ENCODE measurements around the gene COIL. TPM values are rescaled to one million over a fixed set of nuclear protein-coding genes. Genes with fewer than 3 reads are reported as not detected.

The COIL gene
- total and polyA plus RNA-seq, 2 donors (not counting 3 experiments of a cell fraction or from before 2014, with no cell fraction given): 4.2 to 20.6 TPM

- FAIRE-seq: no peak
These were observed 67.3 kb downstream of the COIL start for GRCh38 chr17:56893503-56893902.

GRCh38 chr17:56892333-56892732 lies 68.5 kb downstream of the COIL start:
- Histone ChIP-seq H3K79me2 (ENCODE audit: control insufficient read depth, insufficient read depth, low read length) (no peaks in the 10 kb centered on the region), H3K9me1 (replicated peaks; ENCODE audit: control insufficient read depth, extremely low read depth, insufficient read depth, low read length) (no peaks in the 10 kb centered on the region), H3K36me3 (ENCODE audit: control insufficient read depth in 2 of 2, extremely low read depth in 1 of 2, insufficient read depth in 2 of 2, low read length in 2 of 2) (peaks cover 4 to 53% of the 10 kb centered on the region in 2 experiments), H3K27me3 (ENCODE audit: control insufficient read depth in 2 of 2, insufficient read depth in 2 of 2, low read length in 2 of 2) (no peaks in the 10 kb centered on the region), H3K4me1 (ENCODE audit: control insufficient read depth, extremely low read depth, insufficient read depth, low read length) (no peaks in the 10 kb centered on the region), H2AFZ (ENCODE audit: low read depth, low read length) (no peak overlapping the region), H3K4me3 (replicated peaks in 1 of 3; ENCODE audit: insufficient read depth in 1 of 3, low read depth in 1 of 3, low read length in 3 of 3) (no peak overlapping the region), H3K4me2 (ENCODE audit: insufficient read depth, low read length) (no peak overlapping the region), H3K9ac (replicated peaks; ENCODE audit: extremely low read depth, insufficient read depth, low read length) (no peak overlapping the region), H3K9me3 (replicated peaks; ENCODE audit: control insufficient read depth, insufficient read depth, low read length) (peaks cover 2% of the 10 kb centered on the region), H4K20me1 (replicated peaks; ENCODE audit: control insufficient read depth, extremely low read depth, insufficient read depth, low read length) (no peaks in the 10 kb centered on the region), H3K27ac (ENCODE audit: insufficient read depth, low read depth, low read length) (no peak overlapping the region)
- intact Hi-C loops (cut with micrococcal nuclease) (loop anchor here (1.0 kb wide), 1 partner anchor 48 kb away; no protein-coding TSS in a partner anchor), dilution Hi-C loops (cut with MboI; ENCODE audit: extremely low pct_ligation_motif_present, low sequenced_read_pairs) (no loop called here)
- TF ChIP-seq POLR2AphosphoS5 (IDR thresholded peaks at IDR 0.05; ENCODE audit: insufficient read depth, low read depth, low read length) (no peak), GATA2 (IDR thresholded peaks at IDR 0.05; ENCODE audit: insufficient read depth, insufficient read length, low read depth, low read length) (no peak), MYC (IDR thresholded peaks at IDR 0.05; ENCODE audit: low read depth, low read length) (no peak), POLR2A (IDR thresholded peaks at IDR 0.05; ENCODE audit: low read depth, low read length) (no peak), FOS (IDR thresholded peaks at IDR 0.05; ENCODE audit: borderline replicate concordance, insufficient read depth, low read length) (no peak)
- POLR2A ChIA-PET: no interaction called here
- CTCF ChIA-PET: interaction anchor here (0.6 to 4.3 kb wide), 4 partner anchors 9 to 73 kb away, joined by 3 to 20 read pairs (median 5); no protein-coding TSS in a partner anchor
- FAIRE-seq (no peak), DNase-seq (ENCODE audit: low read depth, low spot score) (no peak)
- no TSS peak for BruUV-seq (replicated peaks)

More at GRCh38 chr17:56893503-56893902, 67.3 kb downstream of the COIL start:
- ChIA-PET POLR2A (no interaction called here), CTCF (interaction anchor here (0.7 to 2.3 kb wide), 3 partner anchors 20 to 394 kb away, joined by 3 to 9 read pairs (median 3); no protein-coding TSS in a partner anchor)
- no peaks in the 10 kb centered on the region for H4K20me1 ChIP-seq (replicated peaks; ENCODE audit: control insufficient read depth, extremely low read depth, insufficient read depth, low read length)
- H3K27ac ChIP-seq (ENCODE audit: insufficient read depth, low read depth, low read length): no peak overlapping the region
- peaks cover 8 to 56% of the 10 kb centered on the region in 2 experiments for H3K36me3 ChIP-seq (ENCODE audit: control insufficient read depth in 2 of 2, extremely low read depth in 1 of 2, insufficient read depth in 2 of 2, low read length in 2 of 2)
- no peaks in the 10 kb centered on the region for H3K9me3 ChIP-seq (replicated peaks; ENCODE audit: control insufficient read depth, insufficient read depth, low read length)
- H3K9ac ChIP-seq (replicated peaks; ENCODE audit: extremely low read depth, insufficient read depth, low read length): no peak overlapping the region
- DNase-seq (ENCODE audit: low read depth, low spot score): no peak
- no peak overlapping the region for H3K4me3 ChIP-seq (replicated peaks in 1 of 3; ENCODE audit: insufficient read depth in 1 of 3, low read depth in 1 of 3, low read length in 3 of 3)
- intact Hi-C loops (cut with micrococcal nuclease) (no loop called here), dilution Hi-C loops (cut with MboI; ENCODE audit: extremely low pct_ligation_motif_present, low sequenced_read_pairs) (no loop called here)
- H3K27me3 ChIP-seq (ENCODE audit: control insufficient read depth in 2 of 2, insufficient read depth in 2 of 2, low read length in 2 of 2): no peaks in the 10 kb centered on the region
- H2AFZ ChIP-seq (ENCODE audit: low read depth, low read length): no peak overlapping the region
- TF ChIP-seq FOS (IDR thresholded peaks at IDR 0.05; ENCODE audit: borderline replicate concordance, insufficient read depth, low read length) (no peak), CTCF (IDR thresholded peaks at IDR 0.05; ENCODE audit: extremely low read depth in 1 of 2, insufficient read depth in 1 of 2, low read depth in 1 of 2, low read length in 2 of 2) (no peak)
- H3K79me2 ChIP-seq (ENCODE audit: control insufficient read depth, insufficient read depth, low read length): no peaks in the 10 kb centered on the region
- H3K4me1 ChIP-seq (ENCODE audit: control insufficient read depth, extremely low read depth, insufficient read depth, low read length): no peaks in the 10 kb centered on the region
- no peak overlapping the region for H3K4me2 ChIP-seq (ENCODE audit: insufficient read depth, low read length)
- no peaks in the 10 kb centered on the region for H3K9me1 ChIP-seq (replicated peaks; ENCODE audit: control insufficient read depth, extremely low read depth, insufficient read depth, low read length)
- BruUV-seq (replicated peaks): no TSS peak
